AML-193 (cell line): ENCODE results near the gene LRRC8E.

ENCODE experiments used
- DNase-seq, 2 experiments: peaks; one replicate each; lab custom pipeline; 2025; lab: John Stamatoyannopoulos, UW

The LRRC8E gene

DNA sequence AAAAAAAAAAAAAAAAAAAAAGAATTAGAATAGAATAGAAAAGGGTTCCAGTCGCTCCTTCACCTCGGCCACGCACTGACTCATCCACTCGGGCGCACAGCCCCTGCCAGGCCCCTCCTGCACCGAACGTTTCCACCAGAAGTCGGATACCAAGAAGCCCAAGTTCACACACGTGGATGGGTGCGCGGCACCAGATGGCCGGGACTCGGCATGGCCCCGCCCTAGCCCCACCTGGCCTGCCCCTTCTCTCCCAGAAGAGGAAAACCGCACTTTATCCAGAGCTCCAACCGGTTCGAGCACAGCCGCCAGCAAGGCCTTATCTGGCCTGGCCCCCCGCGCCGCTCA lies 20.0 kb upstream of the LRRC8E start:
- no peak for DNase-seq

- peak; percentile 70 to 76 for DNase-seq
Measured at GRCh38 chr19:7868671-7869452, 19.4 kb upstream of the LRRC8E start.

DNA sequence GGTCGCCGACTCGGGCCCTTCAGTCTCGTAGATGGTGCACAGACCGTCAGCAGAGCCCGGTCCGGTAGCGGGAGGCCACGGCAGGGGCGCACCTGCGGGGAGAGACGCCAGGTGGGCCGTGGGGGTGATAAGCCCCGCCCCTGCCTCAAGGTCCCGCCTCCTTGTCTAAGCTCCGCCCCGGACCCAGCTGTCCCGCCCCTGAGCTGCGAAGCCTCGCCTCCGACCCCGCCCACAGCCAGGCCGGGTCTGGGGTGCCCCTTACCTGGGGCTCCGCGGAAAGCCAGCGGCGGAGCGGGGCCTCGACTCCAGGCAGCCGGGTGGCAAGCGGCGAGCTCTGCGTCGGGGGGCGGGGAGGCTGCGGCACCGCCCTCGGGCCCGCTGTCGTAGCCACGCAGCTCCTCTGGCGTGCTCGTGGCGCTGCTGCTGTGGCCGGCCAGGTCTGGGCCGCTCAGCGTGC lies 18.8 kb upstream of the LRRC8E start:
- peak in 1 of 2 experiments; percentile 31 for DNase-seq

DNA sequence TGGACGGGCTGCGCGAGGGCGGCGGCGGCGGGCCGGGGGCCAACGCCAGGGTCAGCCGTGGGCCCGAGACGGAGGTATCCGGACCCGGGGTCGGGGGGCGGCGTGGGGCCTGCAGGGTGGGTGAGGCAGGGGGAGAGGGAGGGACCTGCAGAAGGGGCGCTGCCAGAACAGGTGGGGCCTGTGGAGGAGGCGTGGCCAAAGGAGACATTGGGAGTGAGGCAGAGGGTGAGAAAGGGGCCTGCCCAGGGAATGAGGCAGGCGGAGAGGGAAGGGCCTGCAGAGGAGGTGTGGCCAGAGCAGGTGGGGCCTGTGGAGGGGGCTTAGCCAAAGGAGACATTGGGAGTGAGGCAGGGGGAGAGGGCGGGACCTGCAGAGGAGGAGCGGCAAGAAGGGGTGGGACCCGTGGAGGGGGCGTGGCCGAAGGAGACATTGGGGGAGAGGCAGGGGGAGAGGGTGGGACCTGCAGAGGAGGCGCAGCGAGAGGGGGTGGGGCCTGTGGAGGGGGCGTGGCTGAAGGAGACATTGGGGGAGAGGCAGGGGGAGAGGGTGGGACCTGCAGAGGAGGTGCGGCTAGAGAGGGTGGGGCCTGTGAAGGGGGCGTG lies 18.3 kb upstream of the LRRC8E start:
- peak in 1 of 2 experiments; percentile 30 for DNase-seq

DNA sequence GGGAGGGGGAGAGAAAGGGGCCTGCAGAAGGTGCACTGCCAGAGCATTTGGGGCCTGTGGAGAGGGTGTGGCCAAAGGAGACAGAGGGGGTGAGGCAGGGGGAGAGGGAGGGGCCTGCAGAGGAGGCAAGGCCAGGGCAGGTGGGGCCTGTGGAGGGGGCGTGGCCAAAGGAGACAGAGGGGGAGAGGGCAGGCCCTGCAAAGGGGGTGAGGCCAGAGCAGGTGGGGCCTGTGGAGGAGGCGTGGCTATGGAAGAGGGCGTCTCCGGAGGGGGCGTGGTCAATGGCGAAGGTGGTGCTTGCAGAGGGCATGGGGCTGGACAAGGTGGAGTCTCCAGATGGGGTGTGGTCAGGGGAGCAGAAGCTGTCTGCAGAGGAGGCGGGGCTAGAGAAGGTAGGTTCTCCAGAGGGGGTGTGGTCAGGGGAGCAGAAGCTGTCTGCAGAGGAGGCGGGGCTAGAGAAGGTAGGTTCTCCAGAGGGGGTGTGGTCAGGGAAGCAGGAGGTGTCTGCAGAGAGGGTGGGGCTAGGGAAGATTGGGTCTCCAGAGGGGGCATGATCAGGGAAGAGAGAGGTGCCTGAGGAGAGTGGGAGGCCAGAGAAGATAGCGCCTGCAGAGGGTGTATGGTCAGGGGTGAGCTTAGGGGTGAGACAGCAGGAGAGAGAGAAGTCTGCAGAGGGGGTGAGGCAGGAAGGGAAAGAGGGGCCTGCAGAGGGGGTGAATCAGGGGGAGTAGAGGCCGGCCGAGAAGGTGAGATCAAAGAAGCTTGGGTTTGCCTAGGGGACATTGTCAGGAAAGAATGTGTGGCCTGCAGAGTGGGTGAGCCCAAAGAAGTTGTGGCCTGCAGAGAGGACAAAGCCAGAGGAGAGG lies 17.5 kb upstream of the LRRC8E start:
- DNase-seq = peak; percentile 16 to 17

GRCh38 chr19:7871437-7872305 lies 16.6 kb upstream of the LRRC8E start:
- peak; percentile 8 to 10 for DNase-seq

DNA sequence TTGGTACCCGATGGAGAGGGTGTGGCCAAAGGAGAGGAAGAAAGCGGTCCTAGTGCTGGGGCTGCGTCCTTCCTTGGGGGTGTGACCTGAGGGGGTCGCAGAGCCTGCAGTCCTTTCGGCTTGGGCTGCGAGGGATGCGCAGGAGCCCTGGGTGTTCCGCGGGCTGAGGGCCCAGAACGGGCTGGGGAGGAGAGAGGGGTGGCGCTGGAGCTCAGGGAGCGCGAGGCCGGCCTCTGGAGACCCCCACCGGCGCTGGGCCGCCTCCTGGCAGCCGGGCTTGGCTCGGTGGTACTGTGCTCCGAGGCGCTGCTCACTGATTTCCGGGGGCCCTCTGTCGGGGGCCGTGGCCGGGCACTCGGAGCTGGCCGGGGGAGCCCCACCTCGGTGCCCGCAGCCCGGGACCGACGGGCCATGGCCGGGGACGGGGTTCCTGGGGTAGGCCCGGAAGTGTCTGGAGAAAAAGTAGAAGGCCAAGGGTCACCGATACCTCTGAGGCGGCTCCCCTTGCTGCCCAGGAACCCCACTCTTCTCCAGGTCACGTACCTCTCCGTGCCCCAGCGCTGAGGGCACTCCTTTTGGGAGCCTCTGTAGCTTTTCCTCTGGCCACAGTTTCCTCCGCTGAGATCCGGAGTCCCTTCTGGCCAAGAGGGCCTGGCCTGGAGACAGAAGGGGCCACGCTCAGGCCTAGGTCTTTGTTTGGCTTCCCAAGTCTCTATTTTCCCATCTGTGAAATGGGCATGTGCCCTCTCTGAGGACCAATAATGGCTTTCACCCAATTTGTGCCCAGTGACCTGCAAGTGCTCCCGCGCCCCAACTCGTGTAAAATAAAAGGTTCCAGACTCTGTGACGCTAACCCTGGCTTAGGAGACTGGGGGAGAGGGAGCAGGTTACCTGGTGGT lies 15.8 kb upstream of the LRRC8E start:
- DNase-seq = no peak

DNA sequence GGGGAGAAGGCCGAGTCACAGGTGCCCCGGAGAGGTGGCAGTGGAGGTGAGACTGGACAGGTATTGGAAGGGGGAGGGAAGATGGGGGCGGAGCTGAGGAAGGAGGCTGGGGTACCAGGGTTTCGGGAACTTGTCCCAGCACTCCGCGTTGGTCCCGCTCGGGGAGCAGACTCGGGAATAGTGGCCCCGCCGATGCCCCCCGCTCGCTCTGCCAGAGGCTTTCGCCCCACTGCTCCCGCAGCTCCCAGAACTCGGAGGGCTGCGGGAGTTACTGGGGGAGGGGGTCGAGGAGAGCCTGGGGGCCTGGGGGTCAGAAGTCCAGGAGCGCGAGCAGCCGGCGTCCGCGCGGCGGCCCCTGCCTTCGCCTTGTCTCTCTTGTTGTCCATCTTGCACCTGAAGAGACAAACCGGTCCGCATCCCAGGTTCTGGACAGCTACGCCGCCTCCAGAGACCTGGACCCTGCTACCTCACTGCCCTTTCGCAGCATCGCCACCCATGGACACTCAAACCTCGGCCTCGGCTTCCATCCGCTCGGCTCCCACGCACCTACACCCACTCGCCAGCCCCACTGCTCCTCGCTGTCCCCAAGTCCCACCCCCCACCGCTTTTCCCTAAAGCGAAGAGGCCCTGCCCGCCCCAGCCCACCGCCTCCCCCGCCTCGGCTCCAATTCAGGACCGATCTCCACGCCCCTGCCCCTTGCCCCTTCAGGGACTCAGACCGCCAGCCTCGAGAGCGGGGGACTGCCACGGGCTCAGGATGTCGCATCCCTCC lies 14.8 kb upstream of the LRRC8E start:
- no peak for DNase-seq

- DNase-seq = peak in 1 of 2 experiments; percentile 5
Measured at GRCh38 chr19:7874076-7874896, 14.0 kb upstream of the LRRC8E start, which contains the start of gene PRR36. TSS of gene PRR36 (minus strand) at chr19:7874390. CDS start at chr19:7873689, 701 bp downstream.

- DNase-seq = no peak
Measured at GRCh38 chr19:7874897-7875273, 13.4 kb upstream of the LRRC8E start.

DNA sequence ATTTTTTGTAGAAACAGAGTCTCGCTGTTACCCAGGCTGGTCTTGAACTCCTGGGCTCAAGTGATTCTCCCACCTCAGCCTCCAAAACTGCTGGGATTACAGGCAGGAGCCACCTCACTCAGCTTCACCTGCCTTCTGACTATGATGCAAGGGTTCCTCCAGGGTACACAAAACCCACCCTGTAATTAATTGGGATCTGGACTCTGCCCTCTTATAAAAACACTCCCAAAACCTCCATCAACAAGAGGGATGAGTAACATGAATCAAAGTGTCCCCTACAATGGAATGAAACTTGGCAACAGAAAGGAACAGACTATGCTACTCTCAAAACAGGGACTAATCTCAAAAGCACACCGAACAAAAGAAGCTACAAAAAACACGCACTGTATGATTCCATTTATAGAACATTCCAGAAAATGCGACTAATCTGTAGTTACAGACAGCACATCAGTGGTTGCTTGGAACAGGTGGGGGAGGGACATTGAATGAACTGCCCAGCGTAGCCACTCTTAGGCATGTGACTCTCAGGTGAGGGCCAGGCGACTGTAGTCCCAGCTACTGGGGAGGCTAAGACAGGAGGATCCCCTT lies 11.0 kb upstream of the LRRC8E start:
- DNase-seq = no peak

DNA sequence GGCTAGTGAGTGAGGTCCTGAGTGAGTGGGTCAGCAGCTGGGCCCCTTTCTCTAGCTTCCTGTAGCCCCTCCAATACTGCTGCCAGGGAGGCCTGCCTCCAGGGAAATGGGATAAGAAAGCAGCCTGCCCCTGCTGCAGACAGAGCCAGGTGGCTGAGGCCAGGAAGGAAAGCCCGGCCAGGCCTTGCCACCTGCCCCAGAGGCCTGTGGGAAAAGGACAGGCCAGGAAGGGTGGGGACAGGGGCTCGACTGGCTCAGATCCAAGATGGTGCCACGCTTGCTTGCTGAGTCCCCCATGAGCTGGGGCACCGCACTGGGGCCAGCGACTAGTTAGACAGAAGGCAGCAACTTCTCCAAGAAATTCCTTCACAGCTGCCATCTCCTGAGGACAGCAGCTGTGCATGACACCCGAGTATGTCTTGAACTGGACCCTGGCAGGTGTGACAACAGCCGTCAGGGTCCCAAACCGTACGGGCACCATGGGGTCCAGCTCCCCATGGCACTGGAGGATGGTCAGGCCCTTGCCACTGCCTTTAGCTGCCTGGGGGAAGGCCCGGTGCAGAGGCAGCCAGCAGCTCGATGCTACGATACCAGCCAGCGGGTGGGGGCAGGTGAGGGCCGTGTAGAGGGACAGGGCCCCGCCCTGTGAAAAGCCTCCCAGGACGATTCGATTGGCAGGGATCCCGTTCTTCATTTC lies 9.1 kb upstream of the LRRC8E start:
- DNase-seq = no peak

GRCh38 chr19:7879836-7880235 lies 8.5 kb upstream of the LRRC8E start:
- DNase-seq = no peak

DNA sequence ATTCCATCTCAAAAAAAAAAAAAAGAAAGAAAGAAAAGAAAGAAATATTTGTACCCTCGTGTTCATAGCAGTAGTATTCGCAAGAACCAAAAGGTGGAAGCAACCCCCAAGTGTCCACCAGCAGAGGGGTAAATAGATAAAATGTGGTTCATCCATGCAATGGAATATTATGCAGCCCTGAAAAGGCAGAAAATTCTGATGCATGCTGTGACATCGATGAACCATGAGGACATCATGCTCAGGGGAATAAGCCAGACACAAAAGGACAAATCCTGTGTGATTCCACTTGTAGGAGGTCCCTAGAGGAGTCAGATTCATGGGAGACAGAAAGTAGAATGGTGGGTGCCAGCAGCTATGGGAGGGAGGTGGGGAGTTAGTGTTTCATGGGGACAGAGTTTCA lies 6.4 kb upstream of the LRRC8E start:
- no peak for DNase-seq

- DNase-seq = no peak
Measured at GRCh38 chr19:7883105-7883504, 5.2 kb upstream of the LRRC8E start.

- DNase-seq = no peak
Measured at GRCh38 chr19:7883796-7884570, 4.3 kb upstream of the LRRC8E start.

GRCh38 chr19:7885818-7886217 lies 2.5 kb upstream of the LRRC8E start:
- DNase-seq = no peak
